SK-N-MC (cell line): Measurements from ENCODE around the gene TBC1D1.

ENCODE experiments used
- EZH2 ChIP-seq: fragments of 200-600 bp; sonication (generic); IDR thresholded peaks from one replicate; pipeline ENCODE4 v1.6.1; 2017; ENCODE audit warnings: antibody characterized with exemption
- FOXP2 ChIP-seq: optimal IDR thresholded peaks from 2 replicates; pipeline ENCODE3; 2011; ENCODE audit warnings: mild to moderate bottlenecking, moderate library complexity; ENCODE audit not compliant: insufficient read depth; ENCODE audit errors: extremely low read length, control extremely low read depth
- POLR2AphosphoS5 ChIP-seq: IDR thresholded peaks from 2 replicates; pipeline ENCODE4 v1.6.1; 2012; ENCODE audit warnings: mild to moderate bottlenecking, low read depth, low read length, borderline replicate concordance

DNA sequence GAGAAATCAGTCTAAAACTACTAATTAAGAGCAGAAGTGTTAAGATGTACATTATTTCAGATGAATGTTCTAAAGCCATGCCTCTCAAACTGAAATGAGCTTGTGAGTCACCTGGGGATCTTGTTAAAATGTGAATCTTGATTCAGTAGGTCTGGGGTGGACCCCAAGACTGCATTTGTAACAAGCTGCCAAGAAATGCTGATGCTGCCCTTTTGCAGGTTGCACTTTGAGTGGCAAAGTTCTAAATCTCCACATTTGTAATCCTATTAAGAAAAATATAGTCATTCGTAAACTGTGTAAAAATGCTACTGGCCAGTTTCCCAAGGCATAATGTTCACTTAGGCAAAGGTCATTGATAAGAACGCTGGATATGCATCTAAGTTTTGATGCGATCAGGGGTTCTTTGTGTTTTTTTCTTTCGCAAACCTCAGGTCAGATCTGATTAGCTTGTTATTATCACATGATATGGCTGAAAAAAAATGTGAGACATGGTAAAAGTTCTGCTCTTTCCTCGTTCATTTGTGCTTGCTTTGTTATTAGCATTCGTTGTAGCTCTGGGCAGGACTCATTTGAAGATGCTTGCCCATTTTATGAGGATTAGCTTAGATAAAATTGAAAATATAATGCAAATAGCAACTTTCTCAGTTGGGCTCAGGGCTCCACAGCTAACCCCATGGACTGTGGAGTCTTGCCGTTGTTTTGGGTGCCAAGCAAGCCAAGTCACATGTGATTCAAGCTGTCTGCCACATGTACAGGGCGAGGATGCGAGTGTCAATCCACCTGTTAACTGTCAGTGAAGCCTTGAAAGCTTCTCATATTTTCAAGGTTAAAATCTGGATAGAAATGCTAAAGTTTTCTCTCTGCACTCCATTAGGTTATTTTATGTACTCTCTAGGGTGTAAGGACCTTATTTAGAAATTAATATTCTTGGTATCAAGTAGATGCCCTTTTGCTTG lies 12.1 kb downstream of the TBC1D1 start:
- no peak for TF ChIP-seq POLR2AphosphoS5
- no peak for TF ChIP-seq EZH2
- no peak for TF ChIP-seq FOXP2
